ENCODE results near the gene DENND5B. TPM values are rescaled to one million over a fixed set of nuclear protein-coding genes. Genes with fewer than 3 reads are reported as not detected.

DENND5B gene
- total and polyA plus RNA-seq, 4 donors, result 4.5 to 23.1 (median 9.3) TPM

DNA sequence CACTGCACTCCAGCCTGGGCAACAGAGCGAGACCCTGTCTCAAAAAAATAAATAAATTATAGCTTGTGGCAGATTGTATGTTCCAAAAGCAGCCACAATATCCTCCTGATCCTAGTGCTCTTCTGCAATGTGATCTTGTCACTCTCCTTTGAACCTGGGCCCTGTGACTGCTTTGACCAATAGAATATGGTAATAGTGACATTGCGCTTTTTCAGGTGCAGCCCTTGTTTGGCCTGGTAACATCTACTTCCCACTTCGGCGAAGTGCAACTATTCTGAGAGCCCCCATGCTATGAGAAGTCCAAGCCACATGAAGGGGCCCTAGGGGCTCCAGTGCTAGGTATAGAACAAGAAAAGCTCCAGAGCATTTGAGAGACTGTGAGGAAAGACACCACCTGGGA lies 31.1 kb upstream of the DENND5B start:
- Histone ChIP-seq H3K36me3 (ENCODE audit: control insufficient read depth in 4 of 4, insufficient read depth in 3 of 4, low read depth in 1 of 4, low read length in 3 of 4) (no peaks in the 10 kb centered on the region), H3K27ac (ENCODE audit: low read depth in 1 of 2, low read length in 2 of 2) (no peak overlapping the region), H3K27me3 (ENCODE audit: control insufficient read depth in 4 of 4, insufficient read depth in 4 of 4, low read length in 3 of 4) (no peaks in the 10 kb centered on the region), H3K9ac (ENCODE audit: low read depth in 1 of 2, low read length in 2 of 2) (no peak overlapping the region), H3K4me3 (ENCODE audit: low read depth in 1 of 3, low read length in 3 of 3) (no peak overlapping the region), H3K4me1 (ENCODE audit: control insufficient read depth in 4 of 4, insufficient read depth in 4 of 4, low read length in 3 of 4) (no peaks in the 10 kb centered on the region), H3K9me3 (ENCODE audit: control insufficient read depth in 4 of 4, low read length in 3 of 4) (no peaks in the 10 kb centered on the region)
- WGBS, result 92% methylated on average over 4 of the region's 4 CpGs
- no peak for DNase-seq (ENCODE audit: low spot score)
- TF ChIP-seq, protein P1, sequence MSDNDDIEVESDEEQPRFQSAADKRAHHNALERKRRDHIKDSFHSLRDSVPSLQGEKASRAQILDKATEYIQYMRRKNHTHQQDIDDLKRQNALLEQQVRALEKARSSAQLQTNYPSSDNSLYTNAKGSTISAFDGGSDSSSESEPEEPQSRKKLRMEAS (IDR thresholded peaks at IDR 0.05), result no peak
- TF ChIP-seq HNF4G (IDR thresholded peaks at IDR 0.05) (no peak), SP1 (IDR thresholded peaks at IDR 0.05) (no peak), NR2F2 (IDR thresholded peaks at IDR 0.05) (no peak), JUND (IDR thresholded peaks at IDR 0.05) (no peak)
- TF ChIP-seq, protein P2, sequence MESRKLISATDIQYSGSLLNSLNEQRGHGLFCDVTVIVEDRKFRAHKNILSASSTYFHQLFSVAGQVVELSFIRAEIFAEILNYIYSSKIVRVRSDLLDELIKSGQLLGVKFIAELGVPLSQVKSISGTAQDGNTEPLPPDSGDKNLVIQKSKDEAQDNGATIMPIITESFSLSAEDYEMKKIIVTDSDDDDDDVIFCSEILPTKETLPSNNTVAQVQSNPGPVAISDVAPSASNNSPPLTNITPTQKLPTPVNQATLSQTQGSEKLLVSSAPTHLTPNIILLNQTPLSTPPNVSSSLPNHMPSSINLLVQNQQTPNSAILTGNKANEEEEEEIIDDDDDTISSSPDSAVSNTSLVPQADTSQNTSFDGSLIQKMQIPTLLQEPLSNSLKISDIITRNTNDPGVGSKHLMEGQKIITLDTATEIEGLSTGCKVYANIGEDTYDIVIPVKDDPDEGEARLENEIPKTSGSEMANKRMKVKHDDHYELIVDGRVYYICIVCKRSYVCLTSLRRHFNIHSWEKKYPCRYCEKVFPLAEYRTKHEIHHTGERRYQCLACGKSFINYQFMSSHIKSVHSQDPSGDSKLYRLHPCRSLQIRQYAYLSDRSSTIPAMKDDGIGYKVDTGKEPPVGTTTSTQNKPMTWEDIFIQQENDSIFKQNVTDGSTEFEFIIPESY (IDR thresholded peaks at IDR 0.05), result no peak
- TF ChIP-seq, protein P3, sequence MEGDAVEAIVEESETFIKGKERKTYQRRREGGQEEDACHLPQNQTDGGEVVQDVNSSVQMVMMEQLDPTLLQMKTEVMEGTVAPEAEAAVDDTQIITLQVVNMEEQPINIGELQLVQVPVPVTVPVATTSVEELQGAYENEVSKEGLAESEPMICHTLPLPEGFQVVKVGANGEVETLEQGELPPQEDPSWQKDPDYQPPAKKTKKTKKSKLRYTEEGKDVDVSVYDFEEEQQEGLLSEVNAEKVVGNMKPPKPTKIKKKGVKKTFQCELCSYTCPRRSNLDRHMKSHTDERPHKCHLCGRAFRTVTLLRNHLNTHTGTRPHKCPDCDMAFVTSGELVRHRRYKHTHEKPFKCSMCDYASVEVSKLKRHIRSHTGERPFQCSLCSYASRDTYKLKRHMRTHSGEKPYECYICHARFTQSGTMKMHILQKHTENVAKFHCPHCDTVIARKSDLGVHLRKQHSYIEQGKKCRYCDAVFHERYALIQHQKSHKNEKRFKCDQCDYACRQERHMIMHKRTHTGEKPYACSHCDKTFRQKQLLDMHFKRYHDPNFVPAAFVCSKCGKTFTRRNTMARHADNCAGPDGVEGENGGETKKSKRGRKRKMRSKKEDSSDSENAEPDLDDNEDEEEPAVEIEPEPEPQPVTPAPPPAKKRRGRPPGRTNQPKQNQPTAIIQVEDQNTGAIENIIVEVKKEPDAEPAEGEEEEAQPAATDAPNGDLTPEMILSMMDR (IDR thresholded peaks at IDR 0.05; ENCODE audit: low read depth, low read length, missing input control), result no peak

DNA sequence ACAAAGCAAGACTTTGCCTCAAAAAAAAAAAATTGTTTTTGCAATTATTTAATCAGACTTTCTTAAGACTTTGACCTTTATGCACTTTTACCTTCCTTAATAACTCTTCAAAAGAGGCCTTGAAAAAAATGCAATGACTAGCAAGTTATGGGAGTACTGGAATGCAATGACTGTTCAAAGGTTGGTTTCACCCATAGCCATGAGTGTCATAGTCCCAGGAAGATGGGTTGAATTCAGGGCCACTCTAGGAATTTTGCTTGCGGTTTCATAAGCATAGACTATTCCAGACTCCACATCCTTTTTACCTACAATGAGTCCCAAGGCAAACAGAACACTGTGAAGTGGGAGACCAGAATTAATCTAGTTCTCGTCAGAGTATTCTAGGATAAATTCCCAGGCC lies 29.4 kb upstream of the DENND5B start:
- no peaks in the 10 kb centered on the region for H3K27me3 ChIP-seq (ENCODE audit: control insufficient read depth in 4 of 4, insufficient read depth in 4 of 4, low read length in 3 of 4)
- TF ChIP-seq YY1 (IDR thresholded peaks at IDR 0.05) (no peak), NR2F2 (IDR thresholded peaks at IDR 0.05) (no peak), GABPA (IDR thresholded peaks at IDR 0.05 in 1 of 2, conservative IDR thresholded peaks at IDR 0.05 in 1 of 2) (no peak), JUND (IDR thresholded peaks at IDR 0.05) (no peak), FOXA2 (IDR thresholded peaks at IDR 0.05) (no peak), TAF1 (conservative IDR thresholded peaks at IDR 0.05) (no peak), EGR1 (IDR thresholded peaks at IDR 0.05; ENCODE audit: low read depth in 2 of 2) (no peak), SP1 (IDR thresholded peaks at IDR 0.05) (no peak), FOXA1 (IDR thresholded peaks at IDR 0.05) (no peak)
- TF ChIP-seq, protein P4, sequence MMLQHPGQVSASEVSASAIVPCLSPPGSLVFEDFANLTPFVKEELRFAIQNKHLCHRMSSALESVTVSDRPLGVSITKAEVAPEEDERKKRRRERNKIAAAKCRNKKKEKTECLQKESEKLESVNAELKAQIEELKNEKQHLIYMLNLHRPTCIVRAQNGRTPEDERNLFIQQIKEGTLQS (IDR thresholded peaks at IDR 0.05), result no peak
- TF ChIP-seq, protein P1 (IDR thresholded peaks at IDR 0.05), result no peak
- TF ChIP-seq, protein P3 (IDR thresholded peaks at IDR 0.05; ENCODE audit: low read depth, low read length, missing input control), result no peak
- H3K36me3 ChIP-seq (ENCODE audit: control insufficient read depth in 4 of 4, insufficient read depth in 3 of 4, low read depth in 1 of 4, low read length in 3 of 4), result no peaks in the 10 kb centered on the region
- no peak overlapping the region for H3K27ac ChIP-seq (ENCODE audit: low read depth in 1 of 2, low read length in 2 of 2)
- no peaks in the 10 kb centered on the region for H3K4me1 ChIP-seq (ENCODE audit: control insufficient read depth in 4 of 4, insufficient read depth in 4 of 4, low read length in 3 of 4)
- 70% methylated on average over 2 of the region's 2 CpGs for WGBS
- no peak overlapping the region for H3K9ac ChIP-seq (ENCODE audit: low read depth in 1 of 2, low read length in 2 of 2)
- H3K9me3 ChIP-seq (ENCODE audit: control insufficient read depth in 4 of 4, low read length in 3 of 4), result no peaks in the 10 kb centered on the region
- no peak overlapping the region for H3K4me3 ChIP-seq (ENCODE audit: low read depth in 1 of 3, low read length in 3 of 3)
- no peak for DNase-seq (ENCODE audit: low spot score)

All from liver (tissue), 9 donors.